Osteoblast (primary cell): ENCODE results near the gene ENOX1. TPM values are rescaled to one million over a fixed set of nuclear protein-coding genes. Genes with fewer than 3 reads are reported as not detected.

Experiments used
- DNase-seq: peaks from one replicate; pipeline ENCODE4 v3.0.0; 2011; ENCODE audit warnings: low spot score, mixed read lengths; ENCODE audit not compliant: insufficient read length; ENCODE audit errors: missing footprints
- H2AFZ ChIP-seq: 2 replicates; pipeline ENCODE4 v1.6.0; 2011; ENCODE audit warnings: mild to moderate bottlenecking, low read length
- H3K27ac ChIP-seq: 2 replicates; pipeline ENCODE4 v1.5.1; 2011; ENCODE audit warnings: mild to moderate bottlenecking, low read depth, low read length, moderate library complexity
- H3K27me3 ChIP-seq: 2 replicates; pipeline ENCODE4 v1.6.0; 2012; ENCODE audit warnings: mild to moderate bottlenecking, control low read depth, inconsistent platforms, low read length, moderate library complexity; ENCODE audit not compliant: insufficient read depth
- H3K36me3 ChIP-seq: 2 replicates; pipeline ENCODE4 v1.5.1; 2011; ENCODE audit warnings: mild to moderate bottlenecking, low read length, control low read depth, moderate library complexity; ENCODE audit not compliant: insufficient read depth
- H3K4me1 ChIP-seq: 2 replicates; pipeline ENCODE4 v1.5.1; 2011; ENCODE audit warnings: mild to moderate bottlenecking, low read length, control low read depth, moderate library complexity; ENCODE audit not compliant: insufficient read depth
- H3K4me2 ChIP-seq: 2 replicates; pipeline ENCODE4 v1.6.0; 2011; ENCODE audit warnings: mild to moderate bottlenecking, low read length; ENCODE audit not compliant: insufficient read depth
- H3K4me3 ChIP-seq: fragments of 200-600 bp; sonication (generic); 3 replicates; pipeline ENCODE4 v1.5.1; 2012; ENCODE audit warnings: mild to moderate bottlenecking, low read length, inconsistent platforms; ENCODE audit not compliant: insufficient read depth
- H3K79me2 ChIP-seq: 2 replicates; pipeline ENCODE4 v1.6.0; 2012; ENCODE audit warnings: mild to moderate bottlenecking, low read length, control low read depth, inconsistent platforms; ENCODE audit not compliant: insufficient read depth
- H3K9me3 ChIP-seq: 2 replicates; pipeline ENCODE4 v1.5.1; 2011; ENCODE audit warnings: low read depth, low read length, control low read depth
- H4K20me1 ChIP-seq: 2 replicates; pipeline ENCODE4 v1.6.0; 2012; ENCODE audit warnings: mild to moderate bottlenecking, low read length, control low read depth; ENCODE audit not compliant: insufficient read depth
- CTCF ChIP-seq: IDR thresholded peaks from 2 replicates; pipeline ENCODE4 v1.5.1; 2011; ENCODE audit warnings: mild to moderate bottlenecking, low read depth, low read length, moderate library complexity; ENCODE audit errors: extremely low read depth
- total RNA-seq: library from RNA; depleted of rRNA; stranded (reverse); fragments of >200 nt; gene quantifications from 2 replicates; pipeline ENCODE4 v1.2.3, GENCODE V29; 2012

Gene ENOX1
- total RNA-seq, 1 donor, result 5.4 TPM

DNA sequence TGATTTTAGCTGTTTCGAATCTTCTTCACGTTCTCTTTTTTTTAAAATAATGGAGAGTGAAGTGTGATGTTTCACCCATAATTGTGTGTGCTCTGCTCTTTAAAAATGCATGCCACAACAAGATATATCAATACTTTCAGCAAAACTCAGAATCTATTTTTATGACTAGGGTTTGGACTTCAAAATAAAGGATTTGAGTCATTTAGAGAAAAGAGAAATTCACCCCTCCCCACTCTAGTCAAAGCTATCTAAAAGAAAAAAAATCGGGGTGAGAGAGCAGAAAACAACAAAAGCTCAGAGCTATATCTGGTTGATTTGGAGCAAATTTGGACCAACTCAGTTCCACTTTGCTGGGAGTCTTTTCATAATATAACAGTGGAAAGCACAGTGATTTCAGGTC, 518.9 kb downstream of the ENOX1 start:
- Histone ChIP-seq H3K36me3 (no peaks in the 10 kb centered on the region), H2AFZ (no peak overlapping the region), H4K20me1 (no peaks in the 10 kb centered on the region), H3K27me3 (no peaks in the 10 kb centered on the region), H3K79me2 (no peaks in the 10 kb centered on the region), H3K27ac (peak overlapping the region; percentile 78), H3K4me2 (peak overlapping the region; percentile 77), H3K4me3 (no peak overlapping the region), H3K4me1 (peaks cover 29% of the 10 kb centered on the region), H3K9me3 (no peaks in the 10 kb centered on the region)
- no peak for TF ChIP-seq CTCF
- DNase-seq, result no peak

- H3K27ac ChIP-seq, result no peak overlapping the region
- DNase-seq, result no peak
- no peaks in the 10 kb centered on the region for H4K20me1 ChIP-seq
- H3K4me1 ChIP-seq, result peaks cover 28% of the 10 kb centered on the region
- H2AFZ ChIP-seq, result no peak overlapping the region
- H3K4me2 ChIP-seq, result no peak overlapping the region
- H3K36me3 ChIP-seq, result no peaks in the 10 kb centered on the region
- H3K79me2 ChIP-seq, result no peaks in the 10 kb centered on the region
- no peaks in the 10 kb centered on the region for H3K27me3 ChIP-seq
- no peak for TF ChIP-seq CTCF
- no peak overlapping the region for H3K4me3 ChIP-seq
- no peaks in the 10 kb centered on the region for H3K9me3 ChIP-seq
Observed at GRCh38 chr13:43266936-43267615, 519.7 kb downstream of the ENOX1 start.

GRCh38 chr13:43265028-43265427, 521.7 kb downstream of the ENOX1 start:
- no peak for DNase-seq
- Histone ChIP-seq H3K79me2 (no peaks in the 10 kb centered on the region), H3K9me3 (no peaks in the 10 kb centered on the region), H3K27me3 (no peaks in the 10 kb centered on the region), H3K27ac (no peak overlapping the region), H3K4me1 (peaks cover 28% of the 10 kb centered on the region), H3K36me3 (no peaks in the 10 kb centered on the region), H3K4me3 (no peak overlapping the region), H2AFZ (no peak overlapping the region), H4K20me1 (no peaks in the 10 kb centered on the region), H3K4me2 (no peak overlapping the region)
- TF ChIP-seq CTCF, result no peak

DNA sequence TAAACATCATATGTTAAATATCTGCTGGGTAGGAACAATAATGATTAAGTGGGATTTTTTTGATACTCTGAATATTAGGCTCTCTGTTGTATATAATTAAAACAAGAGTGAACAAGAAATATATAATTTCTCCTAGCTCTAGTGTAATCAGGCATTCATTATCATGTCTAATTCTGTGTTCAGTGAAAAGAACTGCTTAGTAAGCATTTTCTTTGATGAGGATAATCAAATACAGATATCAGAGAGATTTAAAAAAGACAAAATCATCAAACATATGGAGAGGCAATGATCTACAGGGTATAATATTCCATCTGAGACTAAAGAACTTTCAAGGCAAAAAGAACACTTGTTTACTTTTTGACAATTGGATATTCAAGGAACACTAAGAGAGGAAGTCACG, 522.3 kb downstream of the ENOX1 start:
- H3K27me3 ChIP-seq, result no peaks in the 10 kb centered on the region
- no peak overlapping the region for H3K27ac ChIP-seq
- H2AFZ ChIP-seq, result no peak overlapping the region
- peaks cover 22% of the 10 kb centered on the region for H3K4me1 ChIP-seq
- no peaks in the 10 kb centered on the region for H3K79me2 ChIP-seq
- no peaks in the 10 kb centered on the region for H4K20me1 ChIP-seq
- no peak for TF ChIP-seq CTCF
- H3K4me3 ChIP-seq, result no peak overlapping the region
- no peaks in the 10 kb centered on the region for H3K9me3 ChIP-seq
- no peaks in the 10 kb centered on the region for H3K36me3 ChIP-seq
- H3K4me2 ChIP-seq, result no peak overlapping the region
- DNase-seq, result no peak
